ENCODE results near the gene FAM236C.
"Not testable (repeated sequence)": the region's sequence is repeated elsewhere in the genome, so short reads cannot be mapped to it uniquely, and the experiment has no call there.

DNA sequence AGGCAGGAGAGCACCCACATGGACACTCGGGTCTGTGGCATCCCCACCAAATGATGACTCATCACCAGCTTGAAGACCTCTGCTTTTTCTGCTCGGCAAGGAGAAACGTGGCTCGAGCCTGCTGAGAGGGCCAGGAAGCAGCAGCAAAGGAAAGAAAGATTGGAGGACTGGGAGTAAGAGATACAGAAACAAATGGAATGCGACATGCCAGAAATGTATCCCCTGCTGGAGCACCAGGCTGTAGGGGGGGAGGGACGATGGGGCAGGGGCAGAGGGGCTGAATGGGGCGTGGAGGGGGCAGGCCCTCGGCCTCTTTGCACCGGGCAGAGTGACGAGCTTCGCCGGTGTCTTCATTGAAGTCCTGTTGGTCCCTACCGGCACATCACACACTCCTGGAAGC is at the start of gene FAM236C:
- not testable (repeated sequence) for TF ChIP-seq EP300 (IDR thresholded peaks at IDR 0.05; ENCODE audit: low read depth); POLR2A (IDR thresholded peaks at IDR 0.05)

Data from transverse colon (tissue), 1 donor.